IMR-90 (cell line): ENCODE results near the gene FBXO34. TPM values are rescaled to one million over a fixed set of nuclear protein-coding genes. Genes with fewer than 3 reads are reported as not detected.

Experiments
- ATAC-seq: fragments of 200-7000 bp; cut with Tn5 transposase; 2 replicates; pipeline ENCODE4 v1.9.1; 2020; ENCODE audit warnings: low read depth, mild to moderate bottlenecking, moderate library complexity
- BruUV-seq: library from RNA; stranded (reverse); fragments of 400-500 nt; replicated peaks from 2 replicates; lab custom pipeline; 2021; lab: Mats Ljungman, UMichigan
- CTCF ChIA-PET: fragments of 300-600 bp; formaldehyde crosslinking; extraction: SDS; loops from one replicate; lab custom pipeline; 2021; ENCODE audit warnings: antibody characterized with exemption; lab: Yijun Ruan, JAX
- POLR2A ChIA-PET: fragments of 300-600 bp; sonication (Branson Sonifier 250); formaldehyde crosslinking; loops from one replicate; lab custom pipeline; 2022; ENCODE audit warnings: antibody characterized with exemption; ENCODE audit not compliant: unreplicated experiment; lab: Charles Lee
- DNase-seq: peaks from one replicate; pipeline ENCODE4 v3.0.0; 2013
- H2AFZ ChIP-seq: replicated peaks from 2 replicates; pipeline ENCODE3; 2013; ENCODE audit warnings: low read length, mild to moderate bottlenecking; ENCODE audit not compliant: poor library complexity
- H2AK5ac ChIP-seq: 2 replicates; pipeline ENCODE4 v1.6.1; 2013; ENCODE audit warnings: low read depth, low read length, inconsistent platforms
- H2AK9ac ChIP-seq: replicated peaks from 2 replicates; pipeline ENCODE3; 2013; ENCODE audit warnings: mild to moderate bottlenecking, low read depth, low read length, moderate library complexity; ENCODE audit not compliant: poor library complexity
- H2BK120ac ChIP-seq: 2 replicates; pipeline ENCODE4 v1.6.1; 2013; ENCODE audit warnings: low read depth, low read length, inconsistent platforms
- H2BK15ac ChIP-seq: 3 replicates; pipeline ENCODE4 v1.6.1; 2013; ENCODE audit warnings: low read depth, low read length, inconsistent platforms
- H2BK20ac ChIP-seq: 2 replicates; pipeline ENCODE4 v1.6.1; 2013; ENCODE audit warnings: low read depth, mild to moderate bottlenecking, inconsistent platforms, low read length, moderate library complexity
- H2BK5ac ChIP-seq: 2 replicates; pipeline ENCODE4 v1.6.1; 2013; ENCODE audit warnings: mild to moderate bottlenecking, low read depth, low read length, inconsistent platforms; ENCODE audit not compliant: poor library complexity, severe bottlenecking
- H3K14ac ChIP-seq: replicated peaks from 2 replicates; pipeline ENCODE4 v1.6.1; 2013; ENCODE audit warnings: low read depth, low read length, inconsistent platforms
- H3K18ac ChIP-seq: 2 replicates; pipeline ENCODE4 v1.6.1; 2013; ENCODE audit warnings: low read depth, low read length, control low read depth
- H3K23ac ChIP-seq: 2 replicates; pipeline ENCODE4 v1.6.1; 2013; ENCODE audit warnings: low read depth, low read length, inconsistent platforms
- H3K27ac ChIP-seq: 2 replicates; pipeline ENCODE4 v1.5.1; 2013; ENCODE audit warnings: mild to moderate bottlenecking, control low read depth, low read length; ENCODE audit not compliant: insufficient read depth
- H3K27me3 ChIP-seq: 2 replicates; pipeline ENCODE4 v1.6.1; 2013; ENCODE audit warnings: low read length; ENCODE audit not compliant: control insufficient read depth, insufficient read depth
- H3K36me3 ChIP-seq: 2 replicates; pipeline ENCODE4 v1.6.1; 2013; ENCODE audit warnings: low read length, mixed read lengths; ENCODE audit not compliant: control insufficient read depth, insufficient read depth
- H3K4ac ChIP-seq: 2 replicates; pipeline ENCODE4 v1.6.1; 2013; ENCODE audit warnings: low read depth, low read length, inconsistent platforms
- H3K4me1 ChIP-seq: 2 replicates; pipeline ENCODE4 v1.6.1; 2013; ENCODE audit warnings: low read length, mixed read lengths; ENCODE audit not compliant: control insufficient read depth, insufficient read depth
- H3K4me2 ChIP-seq: 2 replicates; pipeline ENCODE4 v1.6.1; 2013; ENCODE audit warnings: low read depth, mild to moderate bottlenecking, control low read depth, low read length, moderate library complexity
- H3K4me3 ChIP-seq: 2 replicates; pipeline ENCODE4 v1.5.1; 2013; ENCODE audit warnings: low read depth, mild to moderate bottlenecking, control low read depth, low read length, moderate library complexity; ENCODE audit not compliant: insufficient read depth
- H3K56ac ChIP-seq: 2 replicates; pipeline ENCODE4 v1.6.1; 2013; ENCODE audit warnings: low read length, inconsistent platforms; ENCODE audit not compliant: insufficient read depth; ENCODE audit errors: extremely low read depth
- H3K79me1 ChIP-seq, 2 experiments: 2 replicates each; pipeline ENCODE4 v1.6.1; 2013; ENCODE audit warnings: low read length in 2 of 2, inconsistent platforms in 1 of 2, low read depth in 1 of 2
- H3K9ac ChIP-seq: 2 replicates; pipeline ENCODE4 v1.6.1; 2013; ENCODE audit warnings: low read depth, low read length, control low read depth
- H3K9me1 ChIP-seq: 2 replicates; pipeline ENCODE4 v1.6.1; 2013; ENCODE audit warnings: low read length, inconsistent platforms; ENCODE audit not compliant: insufficient read depth
- H3K9me3 ChIP-seq: 2 replicates; pipeline ENCODE4 v1.6.1; 2013; ENCODE audit warnings: low read length; ENCODE audit not compliant: control insufficient read depth, insufficient read depth
- H4K20me1 ChIP-seq: 2 replicates; pipeline ENCODE4 v1.6.1; 2013; ENCODE audit warnings: low read length, inconsistent platforms; ENCODE audit not compliant: insufficient read depth
- H4K5ac ChIP-seq: 2 replicates; pipeline ENCODE4 v1.6.1; 2013; ENCODE audit warnings: mild to moderate bottlenecking, low read depth, low read length, control low read depth
- H4K8ac ChIP-seq, 2 experiments: 2 replicates each; pipeline ENCODE4 v1.6.1; 2013; ENCODE audit warnings: low read depth in 2 of 2, low read length in 2 of 2, control low read depth in 1 of 2, inconsistent platforms in 1 of 2
- H4K91ac ChIP-seq: 2 replicates; pipeline ENCODE4 v1.6.1; 2013; ENCODE audit warnings: low read depth, low read length, inconsistent platforms; ENCODE audit not compliant: insufficient read depth
- BHLHE40 ChIP-seq: fragments of 150-350 bp; IDR thresholded peaks from 2 replicates; pipeline ENCODE4 v1.6.1; 2016; ENCODE audit warnings: mild to moderate bottlenecking, low read depth, low read length
- CEBPB ChIP-seq: IDR thresholded peaks from 2 replicates; pipeline ENCODE4 v1.6.1; 2012; ENCODE audit warnings: low read depth, low read length, improper control_type of control experiment
- CHD1 ChIP-seq: IDR thresholded peaks from 2 replicates; pipeline ENCODE4 v1.6.1; 2012; ENCODE audit warnings: low read depth, low read length, improper control_type of control experiment
- CTCF ChIP-seq: conservative IDR thresholded peaks from 2 replicates; pipeline ENCODE4 v1.5.1; 2012; ENCODE audit warnings: mild to moderate bottlenecking, low read depth, low read length, improper control_type of control experiment
- ELK1 ChIP-seq: fragments of 150-350 bp; IDR thresholded peaks from 2 replicates; pipeline ENCODE4 v1.6.1; 2016; ENCODE audit warnings: low read depth, mild to moderate bottlenecking, low read length, moderate library complexity, borderline replicate concordance
- FOS ChIP-seq: fragments of 150-350 bp; IDR thresholded peaks from 2 replicates; pipeline ENCODE4 v1.6.1; 2016; ENCODE audit warnings: low read depth, low read length
- MAFK ChIP-seq: IDR thresholded peaks from 2 replicates; pipeline ENCODE4 v1.6.1; 2012; ENCODE audit warnings: low read depth, low read length, improper control_type of control experiment
- MAZ ChIP-seq: IDR thresholded peaks from 2 replicates; pipeline ENCODE4 v1.6.1; 2012; ENCODE audit warnings: low read depth, mild to moderate bottlenecking, low read length, improper control_type of control experiment, moderate library complexity, borderline replicate concordance
- MXI1 ChIP-seq: IDR thresholded peaks from 2 replicates; pipeline ENCODE4 v1.6.1; 2012; ENCODE audit warnings: low read depth, mild to moderate bottlenecking, low read length, moderate library complexity, borderline replicate concordance
- NFE2L2 ChIP-seq: fragments of 150-350 bp; IDR thresholded peaks from 2 replicates; pipeline ENCODE4 v1.6.1; 2016; ENCODE audit warnings: low read depth, mild to moderate bottlenecking, low read length
- POLR2A ChIP-seq: IDR thresholded peaks from 2 replicates; pipeline ENCODE4 v1.6.1; 2012; ENCODE audit warnings: mild to moderate bottlenecking, low read depth, low read length
- RAD21 ChIP-seq: IDR thresholded peaks from 2 replicates; pipeline ENCODE4 v1.6.1; 2012; ENCODE audit warnings: low read length, improper control_type of control experiment
- RCOR1 ChIP-seq: IDR thresholded peaks from 2 replicates; pipeline ENCODE4 v1.6.1; 2012; ENCODE audit warnings: mild to moderate bottlenecking, low read length, improper control_type of control experiment; ENCODE audit not compliant: insufficient replicate concordance
- RFX5 ChIP-seq: IDR thresholded peaks from 2 replicates; pipeline ENCODE4 v1.8.0; 2012; ENCODE audit warnings: low read depth, mild to moderate bottlenecking, low read length, moderate library complexity
- SMC3 ChIP-seq: fragments of 150-350 bp; IDR thresholded peaks from 2 replicates; pipeline ENCODE4 v1.6.1; 2016; ENCODE audit warnings: low read depth, mild to moderate bottlenecking, antibody characterized with exemption, low read length, moderate library complexity
- USF2 ChIP-seq: fragments of 150-350 bp; IDR thresholded peaks from 2 replicates; pipeline ENCODE4 v1.6.1; 2017; ENCODE audit warnings: mild to moderate bottlenecking, antibody characterized with exemption, low read length, low read depth
- WGBS, 2 experiments: methylation state at CpG; one replicate each; pipeline versions ENCODE4 v1.1.5 to v1.1.7; 2013; ENCODE audit warnings: missing lambda C conversion rate in 2 of 2; ENCODE audit not compliant: insufficient read length in 1 of 2; ENCODE audit errors: extremely low coverage in 2 of 2; 5-methylcytosine and 5-hydroxymethylcytosine counted together
- dilution Hi-C: fragments of 300-500 bp; cut with HindIII; formaldehyde crosslinking; loops from one replicate; pipeline ENCODE4 v1.14.3; 2018; ENCODE audit warnings: low sequenced_read_pairs; ENCODE audit not compliant: unreplicated experiment
- in situ Hi-C: fragments of 300-500 bp; cut with MboI; formaldehyde crosslinking; loops from 3 replicates; pipeline ENCODE4 v1.14.3; 2019; ENCODE audit warnings: low sequenced_read_pairs, inconsistent platforms, mixed read lengths
- intact Hi-C: fragments of 100-400 bp; cut with micrococcal nuclease; formaldehyde crosslinking; loops from 2 replicates; pipeline ENCODE4 v1.10.0; 2022
- polyA plus RNA-seq, 3 experiments: library from polyadenylated mRNA; depleted of rRNA; stranded (reverse); fragments of >200 nt; gene quantifications; 2 replicates each; pipeline ENCODE4 v1.2.3, GENCODE V29; 2012; ENCODE audit warnings: low replicate concordance in 1 of 3
- total RNA-seq: library from RNA; depleted of rRNA; stranded (reverse); fragments of >200 nt; gene quantifications from 2 replicates; pipeline ENCODE4 v1.2.3, GENCODE V29; 2012

FBXO34 gene
- total and polyA plus RNA-seq, 2 of the 4 experiments (the other 2 are of a cell fraction) = 15.4 to 35.1 TPM

- intact Hi-C loops (no loop called here), in situ Hi-C loops (no loop called here), dilution Hi-C loops (no loop called here)
- Histone ChIP-seq H3K36me3 (no peaks in the 10 kb centered on the region), H2AFZ (no peak overlapping the region), H3K9ac (no peak overlapping the region), H2AK5ac (no peak overlapping the region), H2AK9ac (no peak overlapping the region), H3K14ac (no peak overlapping the region), H3K27me3 (no peaks in the 10 kb centered on the region), H3K27ac (no peak overlapping the region), H2BK15ac (no peak overlapping the region), H3K9me3 (no peaks in the 10 kb centered on the region), H3K23ac (no peak overlapping the region), H2BK5ac (no peak overlapping the region), H2BK120ac (no peak overlapping the region), H3K56ac (no peak overlapping the region), H3K79me1 (peaks cover 23 to 36% of the 10 kb centered on the region in 2 experiments), H4K5ac (no peak overlapping the region), H3K4me3 (no peak overlapping the region), H4K8ac (no peak overlapping the region), H4K20me1 (no peaks in the 10 kb centered on the region), H2BK20ac (no peak overlapping the region), H3K4me1 (peaks cover 2% of the 10 kb centered on the region; the same call in 1 of the 2 replicates), H4K91ac (no peak overlapping the region), H3K18ac (no peak overlapping the region), H3K9me1 (peaks cover 8% of the 10 kb centered on the region; the same call in 1 of the 2 replicates), H3K4me2 (no peak overlapping the region), H3K4ac (no peak overlapping the region)
- no peak for ATAC-seq
- WGBS, 2 experiments = 86% methylated on average over 2 of the region's 6 CpGs; no CpG with 5 or more reads in 1 of the 2 experiments
- TF ChIP-seq BHLHE40 = no peak
- no peak for TF ChIP-seq CEBPB
- no peak for TF ChIP-seq ELK1
- no peak for TF ChIP-seq MXI1
- TF ChIP-seq MAZ = no peak
- no peak for TF ChIP-seq CHD1
- no peak for TF ChIP-seq NFE2L2
- no peak for TF ChIP-seq CTCF
- no peak for TF ChIP-seq RAD21
- TF ChIP-seq SMC3 = no peak
- TF ChIP-seq RFX5 = no peak
- no peak for TF ChIP-seq USF2
- no peak for TF ChIP-seq RCOR1
- no peak for TF ChIP-seq POLR2A
- no peak for TF ChIP-seq MAFK
- no peak for TF ChIP-seq FOS
- BruUV-seq = no TSS peak
- DNase-seq = no peak
- ChIA-PET POLR2A (no interaction called here), CTCF (no interaction called here)
These were observed 130.5 kb downstream of the FBXO34 start for GRCh38 chr14:55401751-55402150.
